ENCODE data around the gene CIPC.

Gene CIPC

GRCh38 chr14:77116172-77116817, 18.2 kb downstream of the CIPC start:
- no peaks in the 10 kb centered on the region for H3K27me3 ChIP-seq (ENCODE audit: control insufficient read depth in 3 of 3, insufficient read depth in 3 of 3, low read depth in 1 of 3, low read length in 3 of 3)
- H4K91ac ChIP-seq (ENCODE audit: low read depth, low read length, poor library complexity), result no peak overlapping the region
- no peak overlapping the region for H3K18ac ChIP-seq (ENCODE audit: low read length)
- no peaks in the 10 kb centered on the region for H3K79me1 ChIP-seq (ENCODE audit: low read depth, low read length)
- H3K4me2 ChIP-seq (ENCODE audit: insufficient read depth, low read length, poor library complexity, severe bottlenecking), result no peak overlapping the region
- no peak overlapping the region for H3K23ac ChIP-seq (ENCODE audit: low read depth, low read length, poor library complexity)
- no peak for DNase-seq (ENCODE audit: low spot score)
- H3K14ac ChIP-seq (ENCODE audit: low read length), result no peak overlapping the region
- H3K4ac ChIP-seq (ENCODE audit: low read length), result no peak overlapping the region
- no peak overlapping the region for H2BK12ac ChIP-seq (ENCODE audit: low read length)
- H3K9ac ChIP-seq (ENCODE audit: low read depth, low read length, poor library complexity), result no peak overlapping the region
- no peak overlapping the region for H3K27ac ChIP-seq (replicated peaks; ENCODE audit: low read length)
- no peak overlapping the region for H2BK15ac ChIP-seq (ENCODE audit: low read length)
- no peak overlapping the region for H4K8ac ChIP-seq (ENCODE audit: low read depth, low read length)
- H2AFZ ChIP-seq (ENCODE audit: low read length), result no peak overlapping the region
- H3K4me3 ChIP-seq (ENCODE audit: low read length in 2 of 2), result no peak overlapping the region
- WGBS, 2 donors (ENCODE audit: extremely low coverage in 2 of 2, insufficient read length in 2 of 2, insufficient replicate concordance in 1 of 2), result no CpG with 5 or more reads among the region's 2 CpGs
- peaks cover 1 to 18% of the 10 kb centered on the region in 2 donors for H3K4me1 ChIP-seq (ENCODE audit: control insufficient read depth in 2 of 2, insufficient read depth in 1 of 2, low read depth in 1 of 2, low read length in 2 of 2)
- no peak overlapping the region for H2AK5ac ChIP-seq (ENCODE audit: low read depth, low read length)
- H2BK120ac ChIP-seq (ENCODE audit: low read depth, low read length), result no peak overlapping the region
- peaks cover 17 to 62% of the 10 kb centered on the region in 2 donors for H3K36me3 ChIP-seq (replicated peaks in 1 of 2; ENCODE audit: control insufficient read depth in 2 of 2, insufficient read depth in 2 of 2, low read length in 2 of 2)
- H3K9me3 ChIP-seq (replicated peaks in 1 of 2; ENCODE audit: control insufficient read depth in 2 of 2, insufficient read depth in 1 of 2, low read depth in 1 of 2, low read length in 2 of 2), result no peaks in the 10 kb centered on the region
- no peak overlapping the region for H2BK5ac ChIP-seq (ENCODE audit: low read length)

DNA sequence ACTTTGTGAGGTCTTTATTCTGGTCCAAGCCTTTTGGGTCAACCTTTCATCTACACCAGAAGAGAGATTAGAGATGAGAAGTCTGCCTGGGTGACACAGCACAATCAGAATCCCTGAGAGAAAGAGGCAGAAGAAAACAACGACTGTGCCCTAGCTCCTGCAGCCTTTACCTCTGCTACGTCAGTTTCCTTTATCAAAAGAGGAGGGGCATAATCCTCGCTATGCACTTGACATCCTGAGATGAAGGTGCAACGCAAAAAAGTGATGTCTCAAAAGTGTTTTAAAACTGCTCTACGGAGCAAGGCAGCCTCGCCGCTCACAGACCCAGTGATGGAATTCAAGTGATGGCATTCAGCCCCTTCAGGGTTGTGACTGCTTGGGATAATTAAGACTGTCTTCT, 21.8 kb downstream of the CIPC start:
- H3K79me1 ChIP-seq (ENCODE audit: low read depth, low read length), result no peaks in the 10 kb centered on the region
- WGBS, 2 donors (ENCODE audit: extremely low coverage in 2 of 2, insufficient read length in 2 of 2, insufficient replicate concordance in 1 of 2), result no CpG with 5 or more reads among the region's 7 CpGs
- H3K18ac ChIP-seq (ENCODE audit: low read length), result no peak overlapping the region
- H2BK15ac ChIP-seq (ENCODE audit: low read length), result no peak overlapping the region
- H2BK12ac ChIP-seq (ENCODE audit: low read length), result no peak overlapping the region
- H3K27me3 ChIP-seq (ENCODE audit: control insufficient read depth in 3 of 3, insufficient read depth in 3 of 3, low read depth in 1 of 3, low read length in 3 of 3), result peaks cover 0 to 4% (median 0%) of the 10 kb centered on the region in 3 experiments
- no peak overlapping the region for H3K4me3 ChIP-seq (ENCODE audit: low read length in 2 of 2)
- no peak overlapping the region for H3K27ac ChIP-seq (replicated peaks; ENCODE audit: low read length)
- no peak overlapping the region for H2BK5ac ChIP-seq (ENCODE audit: low read length)
- H4K91ac ChIP-seq (ENCODE audit: low read depth, low read length, poor library complexity), result no peak overlapping the region
- peaks cover 0 to 30% of the 10 kb centered on the region in 2 donors for H3K36me3 ChIP-seq (replicated peaks in 1 of 2; ENCODE audit: control insufficient read depth in 2 of 2, insufficient read depth in 2 of 2, low read length in 2 of 2)
- no peak for DNase-seq (ENCODE audit: low spot score)
- H3K14ac ChIP-seq (ENCODE audit: low read length), result no peak overlapping the region
- peaks cover 4 to 18% of the 10 kb centered on the region in 2 donors for H3K4me1 ChIP-seq (ENCODE audit: control insufficient read depth in 2 of 2, insufficient read depth in 1 of 2, low read depth in 1 of 2, low read length in 2 of 2)
- no peaks in the 10 kb centered on the region for H3K9me3 ChIP-seq (replicated peaks in 1 of 2; ENCODE audit: control insufficient read depth in 2 of 2, insufficient read depth in 1 of 2, low read depth in 1 of 2, low read length in 2 of 2)
- H3K23ac ChIP-seq (ENCODE audit: low read depth, low read length, poor library complexity), result no peak overlapping the region
- H2BK120ac ChIP-seq (ENCODE audit: low read depth, low read length), result no peak overlapping the region
- no peak overlapping the region for H3K9ac ChIP-seq (ENCODE audit: low read depth, low read length, poor library complexity)
- no peak overlapping the region for H2AFZ ChIP-seq (ENCODE audit: low read length)
- H4K8ac ChIP-seq (ENCODE audit: low read depth, low read length), result no peak overlapping the region
- no peak overlapping the region for H2AK5ac ChIP-seq (ENCODE audit: low read depth, low read length)
- no peak overlapping the region for H3K4me2 ChIP-seq (ENCODE audit: insufficient read depth, low read length, poor library complexity, severe bottlenecking)
- H3K4ac ChIP-seq (ENCODE audit: low read length), result no peak overlapping the region

DNA sequence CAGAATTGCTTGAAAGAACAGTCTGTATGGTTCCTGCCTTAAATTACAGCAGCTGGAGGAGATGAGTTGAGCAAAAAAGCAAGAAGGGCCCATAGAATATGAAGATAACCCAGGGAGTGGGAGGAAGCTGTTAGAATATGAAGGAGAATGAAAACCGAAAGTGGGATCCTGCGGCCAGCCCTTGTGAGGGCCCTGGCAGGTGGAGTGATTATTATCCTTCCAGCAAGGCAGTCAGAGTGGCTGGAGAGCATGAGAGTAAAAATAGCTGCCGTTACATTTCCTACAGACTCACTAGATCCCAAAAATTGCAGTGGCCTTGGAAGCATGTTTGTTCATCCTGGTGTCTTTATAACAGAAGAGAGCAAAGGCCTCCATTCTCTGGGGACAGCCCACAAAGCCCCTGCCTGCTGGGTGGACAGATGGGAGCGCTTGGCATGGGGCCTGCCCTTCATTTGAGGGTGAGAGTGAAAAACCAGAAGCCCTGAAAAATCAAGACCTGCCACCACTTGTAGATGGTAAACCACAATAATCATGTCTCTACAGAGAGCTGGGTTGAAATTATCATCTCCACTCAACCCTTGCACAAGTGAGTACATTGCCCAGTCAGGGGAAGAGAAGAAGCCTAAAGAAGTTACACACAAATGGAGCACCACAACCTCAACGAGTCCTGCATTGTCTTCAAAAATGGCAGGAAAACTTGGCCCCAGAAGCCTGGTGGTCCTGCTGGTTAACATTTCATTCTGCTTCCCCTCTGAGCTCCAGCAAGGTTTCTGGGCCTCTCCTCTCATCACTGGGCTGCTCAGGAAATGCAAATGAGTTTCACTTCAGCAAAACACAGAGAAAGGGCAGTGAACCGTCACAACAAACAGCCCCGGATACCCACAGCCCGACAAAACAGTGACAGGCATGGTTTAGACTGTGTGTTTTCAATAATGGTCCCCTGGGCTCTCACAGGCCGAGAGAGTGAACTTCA, 23.0 kb downstream of the CIPC start:
- no peak overlapping the region for H3K4ac ChIP-seq (ENCODE audit: low read length)
- no peak overlapping the region for H2AK5ac ChIP-seq (ENCODE audit: low read depth, low read length)
- no peak overlapping the region for H4K8ac ChIP-seq (ENCODE audit: low read depth, low read length)
- H2BK120ac ChIP-seq (ENCODE audit: low read depth, low read length), result no peak overlapping the region
- no peaks in the 10 kb centered on the region for H3K79me1 ChIP-seq (ENCODE audit: low read depth, low read length)
- H3K9me3 ChIP-seq (replicated peaks in 1 of 2; ENCODE audit: control insufficient read depth in 2 of 2, insufficient read depth in 1 of 2, low read depth in 1 of 2, low read length in 2 of 2), result no peaks in the 10 kb centered on the region
- H3K18ac ChIP-seq (ENCODE audit: low read length), result no peak overlapping the region
- no peak overlapping the region for H3K9ac ChIP-seq (ENCODE audit: low read depth, low read length, poor library complexity)
- no peak overlapping the region for H2BK15ac ChIP-seq (ENCODE audit: low read length)
- no peak for DNase-seq (ENCODE audit: low spot score)
- H2AFZ ChIP-seq (ENCODE audit: low read length), result no peak overlapping the region
- no peak overlapping the region for H2BK5ac ChIP-seq (ENCODE audit: low read length)
- peaks cover 4 to 23% of the 10 kb centered on the region in 2 donors for H3K4me1 ChIP-seq (ENCODE audit: control insufficient read depth in 2 of 2, insufficient read depth in 1 of 2, low read depth in 1 of 2, low read length in 2 of 2)
- no peak overlapping the region for H3K23ac ChIP-seq (ENCODE audit: low read depth, low read length, poor library complexity)
- H2BK12ac ChIP-seq (ENCODE audit: low read length), result no peak overlapping the region
- no peak overlapping the region for H3K14ac ChIP-seq (ENCODE audit: low read length)
- no peak overlapping the region for H3K27ac ChIP-seq (replicated peaks; ENCODE audit: low read length)
- H3K36me3 ChIP-seq (replicated peaks in 1 of 2; ENCODE audit: control insufficient read depth in 2 of 2, insufficient read depth in 2 of 2, low read length in 2 of 2), result peaks cover 0 to 21% of the 10 kb centered on the region in 2 donors
- no CpG with 5 or more reads among the region's 9 CpGs for WGBS, 2 donors (ENCODE audit: extremely low coverage in 2 of 2, insufficient read length in 2 of 2, insufficient replicate concordance in 1 of 2)
- H4K91ac ChIP-seq (ENCODE audit: low read depth, low read length, poor library complexity), result no peak overlapping the region
- no peak overlapping the region for H3K4me3 ChIP-seq (ENCODE audit: low read length in 2 of 2)
- peaks cover 0 to 15% (median 7%) of the 10 kb centered on the region in 3 experiments for H3K27me3 ChIP-seq (ENCODE audit: control insufficient read depth in 3 of 3, insufficient read depth in 3 of 3, low read depth in 1 of 3, low read length in 3 of 3)
- H3K4me2 ChIP-seq (ENCODE audit: insufficient read depth, low read length, poor library complexity, severe bottlenecking), result no peak overlapping the region

GRCh38 chr14:77122526-77123125, 24.6 kb downstream of the CIPC start:
- Histone ChIP-seq H3K27ac (replicated peaks; ENCODE audit: low read length) (no peak overlapping the region), H3K4me2 (ENCODE audit: insufficient read depth, low read length, poor library complexity, severe bottlenecking) (no peak overlapping the region), H2BK12ac (ENCODE audit: low read length) (no peak overlapping the region), H2AK5ac (ENCODE audit: low read depth, low read length) (no peak overlapping the region), H3K4me1 (ENCODE audit: control insufficient read depth in 2 of 2, insufficient read depth in 1 of 2, low read depth in 1 of 2, low read length in 2 of 2) (peaks cover 4 to 23% of the 10 kb centered on the region in 2 donors), H4K8ac (ENCODE audit: low read depth, low read length) (no peak overlapping the region), H3K14ac (ENCODE audit: low read length) (no peak overlapping the region), H3K79me1 (ENCODE audit: low read depth, low read length) (no peaks in the 10 kb centered on the region), H2AFZ (ENCODE audit: low read length) (no peak overlapping the region), H2BK120ac (ENCODE audit: low read depth, low read length) (no peak overlapping the region), H3K36me3 (replicated peaks in 1 of 2; ENCODE audit: control insufficient read depth in 2 of 2, insufficient read depth in 2 of 2, low read length in 2 of 2) (peaks cover 0 to 5% of the 10 kb centered on the region in 2 donors), H3K23ac (ENCODE audit: low read depth, low read length, poor library complexity) (no peak overlapping the region), H3K27me3 (ENCODE audit: control insufficient read depth in 3 of 3, insufficient read depth in 3 of 3, low read depth in 1 of 3, low read length in 3 of 3) (peaks cover 0 to 15% (median 7%) of the 10 kb centered on the region in 3 experiments), H2BK5ac (ENCODE audit: low read length) (no peak overlapping the region), H3K4ac (ENCODE audit: low read length) (no peak overlapping the region), H2BK15ac (ENCODE audit: low read length) (no peak overlapping the region), H3K9ac (ENCODE audit: low read depth, low read length, poor library complexity) (no peak overlapping the region), H3K4me3 (ENCODE audit: low read length in 2 of 2) (no peak overlapping the region), H3K9me3 (replicated peaks in 1 of 2; ENCODE audit: control insufficient read depth in 2 of 2, insufficient read depth in 1 of 2, low read depth in 1 of 2, low read length in 2 of 2) (no peaks in the 10 kb centered on the region), H4K91ac (ENCODE audit: low read depth, low read length, poor library complexity) (no peak overlapping the region), H3K18ac (ENCODE audit: low read length) (no peak overlapping the region)
- DNase-seq (ENCODE audit: low spot score), result no peak
- WGBS, 2 donors (ENCODE audit: extremely low coverage in 2 of 2, insufficient read length in 2 of 2, insufficient replicate concordance in 1 of 2), result no CpG with 5 or more reads among the region's 6 CpGs
